ENCODE measurements around the gene SNX3. TPM values are rescaled to one million over a fixed set of nuclear protein-coding genes. Genes with fewer than 3 reads are reported as not detected.
"Not testable (repeated sequence)": the region's sequence is repeated elsewhere in the genome, so short reads cannot be mapped to it uniquely, and the experiment has no call there.

Gene SNX3
- polyA plus RNA-seq, 1 donor, result 195 TPM

GRCh38 chr6:108260126-108260808 is 573 bp downstream of the SNX3 start:
- DNase-seq, result peak; percentile 64

GRCh38 chr6:108254433-108255410 is 6.1 kb downstream of the SNX3 start:
- no peak for DNase-seq

GRCh38 chr6:108253241-108253640 is 7.6 kb downstream of the SNX3 start:
- DNase-seq, result no peak

GRCh38 chr6:108252055-108252454 is 8.8 kb downstream of the SNX3 start:
- DNase-seq, result no peak

- no peak for DNase-seq
These were observed 9.6 kb downstream of the SNX3 start for GRCh38 chr6:108251252-108251651.

GRCh38 chr6:108250240-108250866 is 10.5 kb downstream of the SNX3 start:
- no peak for DNase-seq

GRCh38 chr6:108247965-108248536 is 12.8 kb downstream of the SNX3 start:
- no peak for DNase-seq

GRCh38 chr6:108245095-108245494 is 15.7 kb downstream of the SNX3 start:
- DNase-seq, result not testable (repeated sequence)

- DNase-seq, result no peak
These were observed 17.0 kb downstream of the SNX3 start for GRCh38 chr6:108243836-108244235.

- no peak for DNase-seq
These were observed 18.1 kb downstream of the SNX3 start for GRCh38 chr6:108242721-108243120.

GRCh38 chr6:108242259-108242658 is 18.6 kb downstream of the SNX3 start:
- DNase-seq, result no peak

- DNase-seq, result no peak
These were observed 22.5 kb downstream of the SNX3 start for GRCh38 chr6:108238322-108238721.

GRCh38 chr6:108236791-108237190 is 24.0 kb downstream of the SNX3 start:
- no peak for DNase-seq

- DNase-seq, result no peak
These were observed 25.7 kb downstream of the SNX3 start for GRCh38 chr6:108235127-108235526.

GRCh38 chr6:108228416-108228815 is 32.4 kb downstream of the SNX3 start:
- DNase-seq, result no peak

GRCh38 chr6:108227290-108227689 is 33.5 kb downstream of the SNX3 start:
- no peak for DNase-seq

GRCh38 chr6:108222504-108222903 is 38.3 kb downstream of the SNX3 start:
- no peak for DNase-seq

GRCh38 chr6:108222064-108222463 is 38.8 kb downstream of the SNX3 start:
- DNase-seq, result no peak

- DNase-seq, result no peak
These were observed 49.2 kb downstream of the SNX3 start for GRCh38 chr6:108211671-108212070.

GRCh38 chr6:108210556-108210955 is 50.3 kb downstream of the SNX3 start:
- no peak for DNase-seq

GRCh38 chr6:108209738-108210137 is 51.1 kb downstream of the SNX3 start:
- DNase-seq, result no peak

GRCh38 chr6:108207013-108207412 is 53.8 kb downstream of the SNX3 start:
- DNase-seq, result no peak
